ENCODE results near the gene PLCL1. TPM values are rescaled to one million over a fixed set of nuclear protein-coding genes. Genes with fewer than 3 reads are reported as not detected.
"Not testable (repeated sequence)": the region's sequence is repeated elsewhere in the genome, so short reads cannot be mapped to it uniquely, and the experiment has no call there.

The PLCL1 gene
- polyA plus RNA-seq, 3 donors, result 15.3 to 20.8 (median 16.6) TPM

DNA sequence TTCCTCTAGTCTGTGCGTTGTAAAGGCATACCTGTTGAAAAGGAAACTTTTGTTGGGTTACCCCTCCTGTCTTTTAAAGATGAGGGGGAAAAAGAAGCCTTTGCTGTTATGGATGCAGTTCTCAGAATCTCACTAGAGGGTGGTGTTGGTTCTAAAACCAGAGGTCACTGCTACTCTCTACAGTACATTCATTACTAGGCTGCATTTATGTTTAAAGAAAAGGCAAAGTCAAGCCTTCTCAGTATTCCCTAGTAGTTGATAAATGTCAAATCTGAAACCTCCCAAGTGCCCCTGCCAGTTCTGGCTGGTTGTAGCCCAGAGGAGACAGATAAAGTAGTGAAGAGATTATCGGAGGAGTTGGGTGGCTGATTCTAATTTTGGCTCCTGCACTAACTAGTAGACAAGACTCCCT is 1.4 kb upstream of the PLCL1 start:
- peak in 5 of 11 donors; percentile 26 to 60 (median 41) for DNase-seq (ENCODE audit: extremely low read depth in 1 of 11, low read depth in 9 of 11, low spot score in 4 of 11)

DNA sequence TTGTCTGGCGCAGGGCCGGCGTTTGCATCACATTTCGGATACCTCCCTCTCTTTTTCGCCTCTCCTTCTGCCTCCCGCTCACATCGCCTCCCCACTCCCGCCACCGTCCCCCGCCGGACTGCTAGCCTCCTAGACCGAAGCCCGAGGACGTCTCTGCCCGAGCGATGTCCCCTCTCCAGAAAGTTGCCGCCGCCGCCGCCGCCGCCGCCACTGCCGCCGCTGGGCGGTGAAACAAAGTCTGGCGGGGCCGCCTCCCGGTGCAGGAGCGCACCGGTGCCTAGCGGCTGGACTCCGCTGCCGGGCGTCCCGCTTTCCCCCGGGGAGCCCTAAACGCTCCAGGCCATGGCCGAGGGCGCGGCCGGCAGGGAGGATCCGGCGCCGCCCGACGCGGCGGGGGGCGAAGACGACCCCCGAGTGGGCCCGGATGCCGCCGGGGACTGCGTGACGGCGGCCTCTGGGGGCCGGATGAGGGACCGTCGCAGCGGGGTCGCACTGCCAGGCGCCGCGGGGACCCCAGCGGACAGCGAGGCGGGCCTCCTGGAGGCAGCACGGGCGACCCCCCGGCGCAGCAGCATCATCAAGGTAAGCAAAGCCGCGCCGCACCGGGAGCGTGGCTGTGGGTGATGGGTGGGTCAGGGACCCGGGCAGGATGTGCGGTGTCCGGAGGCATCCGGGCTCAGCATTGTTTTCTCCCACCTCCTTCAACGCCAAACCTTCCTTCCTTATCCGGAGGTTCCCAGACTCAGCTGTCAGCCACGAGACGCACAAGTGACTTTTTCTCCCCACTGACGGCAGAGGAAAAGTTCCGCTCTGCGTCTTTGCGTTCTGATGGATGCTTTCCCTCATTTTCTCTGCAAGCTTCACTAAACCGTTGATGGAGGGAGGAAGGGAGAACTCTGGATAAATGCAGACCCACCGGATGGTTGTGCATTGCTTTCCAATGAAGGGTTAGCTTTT is 643 bp downstream of the PLCL1 start:
- DNase-seq (ENCODE audit: extremely low read depth in 1 of 11, low read depth in 9 of 11, low spot score in 4 of 11), result peak in 2 of 11 donors; percentile 11 to 24

DNA sequence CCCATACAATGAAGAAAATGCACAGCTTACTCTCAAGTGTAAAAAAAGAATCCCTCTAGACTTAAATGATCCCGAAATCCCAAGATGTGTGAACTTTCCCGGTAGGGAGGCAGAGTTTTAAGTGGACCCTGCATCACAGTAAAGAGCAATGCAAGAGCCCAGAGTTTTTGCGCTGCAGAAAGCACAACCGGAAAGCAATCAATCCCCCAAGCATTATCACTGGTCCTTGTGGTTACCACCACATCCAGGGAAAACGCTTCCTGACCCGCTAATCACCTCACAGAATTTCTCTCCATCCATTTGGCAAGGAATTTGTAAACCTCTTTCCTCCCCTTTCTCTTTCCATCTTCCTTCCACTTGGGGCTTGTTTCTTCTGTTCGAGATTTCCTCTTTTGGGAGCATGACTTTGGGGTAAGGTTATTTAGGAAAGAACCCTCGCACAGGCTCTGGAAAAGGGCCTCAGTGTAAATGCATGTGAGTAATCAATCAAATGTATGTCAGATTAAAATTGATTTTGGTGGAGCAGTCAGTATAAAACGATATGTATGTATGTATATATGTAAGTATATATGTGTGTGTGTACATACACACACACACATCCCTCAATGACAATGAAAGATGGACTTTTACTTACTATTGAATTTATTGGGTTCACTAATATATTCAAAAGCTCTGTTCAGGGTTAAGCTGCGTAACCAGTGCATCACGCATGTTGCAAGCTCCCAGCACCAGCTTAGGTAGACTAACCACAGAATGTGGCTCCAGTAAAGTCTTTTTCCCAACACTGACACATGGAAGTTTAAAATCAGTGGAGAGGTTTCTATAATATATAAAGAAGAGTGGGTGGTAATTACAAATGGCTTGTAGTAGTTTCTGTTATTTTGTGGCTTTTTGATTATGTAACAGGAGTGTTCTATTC is 1.6 kb downstream of the PLCL1 start:
- DNase-seq (ENCODE audit: extremely low read depth in 1 of 11, low read depth in 9 of 11, low spot score in 4 of 11), result no peak

DNA sequence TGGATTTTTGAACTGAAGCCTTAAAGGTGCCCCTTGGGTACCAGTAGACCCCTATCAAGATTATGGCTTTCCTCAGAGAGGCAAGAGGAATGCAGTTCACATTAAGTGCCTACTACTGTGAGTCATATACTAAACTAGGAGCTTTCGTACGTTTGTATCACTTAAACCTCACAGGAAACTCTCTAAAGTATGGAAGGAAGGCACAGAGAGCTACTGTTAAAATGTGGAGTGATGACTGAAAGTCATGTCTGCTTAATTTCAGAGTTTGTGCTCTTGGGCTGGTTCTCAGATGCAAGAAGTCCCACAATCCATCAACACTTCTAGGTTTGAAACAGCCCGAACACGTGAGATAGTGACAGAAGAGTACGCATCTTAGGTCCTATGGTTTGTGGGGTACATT is 4.7 kb downstream of the PLCL1 start:
- DNase-seq (ENCODE audit: extremely low read depth in 1 of 11, low read depth in 9 of 11, low spot score in 4 of 11), result no peak

- DNase-seq (ENCODE audit: extremely low read depth in 1 of 11, low read depth in 9 of 11, low spot score in 4 of 11), result no peak
Observed at GRCh38 chr2:197810016-197810415, 5.6 kb downstream of the PLCL1 start.

DNA sequence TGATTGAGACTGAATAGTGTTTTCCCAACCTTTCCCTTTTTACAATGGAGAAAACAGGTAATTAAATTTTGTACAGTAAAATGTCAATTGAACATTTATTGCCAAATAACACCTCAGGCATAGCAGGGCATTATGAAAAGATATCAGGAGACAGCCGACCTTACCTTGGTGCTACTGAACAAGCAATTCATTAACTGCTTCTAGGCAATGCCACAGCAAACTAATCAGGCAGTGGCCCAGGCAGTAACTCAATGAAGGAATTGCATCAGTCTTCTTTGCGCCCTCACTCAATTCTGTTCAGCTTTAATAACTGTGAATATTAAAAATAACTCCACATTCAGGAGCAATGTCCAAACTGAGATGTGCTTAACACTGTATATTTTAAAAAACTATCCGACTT is 6.1 kb downstream of the PLCL1 start:
- no peak for DNase-seq (ENCODE audit: extremely low read depth in 1 of 11, low read depth in 9 of 11, low spot score in 4 of 11)

GRCh38 chr2:197813093-197813787 is 8.8 kb downstream of the PLCL1 start:
- DNase-seq (ENCODE audit: extremely low read depth in 1 of 11, low read depth in 9 of 11, low spot score in 4 of 11), result no peak

GRCh38 chr2:197814526-197814925 is 10.1 kb downstream of the PLCL1 start:
- DNase-seq (ENCODE audit: extremely low read depth in 1 of 11, low read depth in 9 of 11, low spot score in 4 of 11), result no peak

- DNase-seq (ENCODE audit: extremely low read depth in 1 of 11, low read depth in 9 of 11, low spot score in 4 of 11), result no peak
Observed at GRCh38 chr2:197821550-197822289, 17.3 kb downstream of the PLCL1 start.

- DNase-seq (ENCODE audit: extremely low read depth in 1 of 11, low read depth in 9 of 11, low spot score in 4 of 11), result no peak
Observed at GRCh38 chr2:197822333-197822732, 17.9 kb downstream of the PLCL1 start.

GRCh38 chr2:197827618-197828017 is 23.2 kb downstream of the PLCL1 start:
- no peak for DNase-seq (ENCODE audit: extremely low read depth in 1 of 11, low read depth in 9 of 11, low spot score in 4 of 11)

- no peak for DNase-seq (ENCODE audit: extremely low read depth in 1 of 11, low read depth in 9 of 11, low spot score in 4 of 11)
Observed at GRCh38 chr2:197828464-197829135, 24.2 kb downstream of the PLCL1 start.

DNA sequence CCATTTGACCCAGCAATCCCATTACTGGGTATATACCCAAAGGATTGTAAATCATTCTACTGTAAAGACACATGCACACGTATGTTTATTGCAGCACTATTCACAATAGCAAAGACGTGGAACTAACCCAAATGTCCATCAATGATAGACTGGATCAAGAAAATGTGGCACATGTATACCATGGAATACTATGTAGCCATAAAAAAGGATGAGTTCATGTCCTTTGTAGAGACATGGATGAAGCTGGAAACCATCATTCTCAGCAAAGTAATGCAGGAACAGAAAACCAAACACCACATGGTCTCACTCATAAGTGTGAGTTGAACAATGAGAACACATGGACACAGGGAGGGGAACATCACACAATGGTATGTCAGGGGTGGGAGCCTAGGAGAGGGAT is 30.4 kb downstream of the PLCL1 start:
- DNase-seq (ENCODE audit: extremely low read depth in 1 of 11, low read depth in 9 of 11, low spot score in 4 of 11), result not testable (repeated sequence)

GRCh38 chr2:197835293-197835692 is 30.9 kb downstream of the PLCL1 start:
- DNase-seq (ENCODE audit: extremely low read depth in 1 of 11, low read depth in 9 of 11, low spot score in 4 of 11), result no peak

- DNase-seq (ENCODE audit: extremely low read depth in 1 of 11, low read depth in 9 of 11, low spot score in 4 of 11), result peak in 1 of 11 donors; percentile 17
Observed at GRCh38 chr2:197838036-197838435, 33.6 kb downstream of the PLCL1 start.

GRCh38 chr2:197838579-197838978 is 34.2 kb downstream of the PLCL1 start:
- no peak for DNase-seq (ENCODE audit: extremely low read depth in 1 of 11, low read depth in 9 of 11, low spot score in 4 of 11)

GRCh38 chr2:197839327-197839726 is 34.9 kb downstream of the PLCL1 start:
- DNase-seq (ENCODE audit: extremely low read depth in 1 of 11, low read depth in 9 of 11, low spot score in 4 of 11), result no peak

- DNase-seq (ENCODE audit: extremely low read depth in 1 of 11, low read depth in 9 of 11, low spot score in 4 of 11), result no peak
Observed at GRCh38 chr2:197839856-197840255, 35.5 kb downstream of the PLCL1 start.
